A549 (cell line): ENCODE results near the gene ELOVL5. TPM values are rescaled to one million over a fixed set of nuclear protein-coding genes. Genes with fewer than 3 reads are reported as not detected.

Experiments
- ATAC-seq, 2 experiments: fragments of 200-7000 bp in 1 of 2; fragments of >200 bp in 1 of 2; cut with Nextera tagmentation in 1 of 2; cut with Tn5 transposase in 1 of 2; 3 replicates each; pipeline versions ENCODE4 v1.8.0 to v1.9.1; 2018 to 2020; ENCODE audit warnings: mild to moderate bottlenecking in 1 of 2, moderate library complexity in 1 of 2
- CTCF ChIA-PET: fragments of 300-600 bp; sonication (Branson Sonifier 250); formaldehyde crosslinking; extraction: SDS; loops from one replicate; lab custom pipeline; 2021; ENCODE audit warnings: antibody characterized with exemption, inconsistent platforms; lab: Yijun Ruan, JAX
- POLR2A ChIA-PET: fragments of 350-600 bp; formaldehyde crosslinking; extraction: SDS; loops from one replicate; lab custom pipeline; 2021; ENCODE audit warnings: antibody characterized with exemption, inconsistent platforms; lab: Yijun Ruan, JAX
- DNase-seq, 2 experiments: peaks; one replicate each; pipeline versions ENCODE4 v3.0.0 to v3.0.0-alpha.2; 2011 to 2016; ENCODE audit warnings: low read depth in 1 of 2, low spot score in 1 of 2
- FAIRE-seq: peaks from 2 replicates; lab custom pipeline; 2011; peaks lifted over from hg19 to GRCh38; lab: Jason Lieb, UNC
- H3K27ac ChIP-seq, 2 experiments: fragments of >200 bp; sonication (Bioruptor Twin); formaldehyde crosslinking; 3 replicates each; pipeline ENCODE4 v1.5.1; 2016 to 2017
- H3K4me1 ChIP-seq: fragments of >200 bp; sonication (Bioruptor Twin); formaldehyde crosslinking; 3 replicates; pipeline ENCODE4 v1.6.1; 2016
- H3K4me2 ChIP-seq: fragments of >200 bp; sonication (Bioruptor Twin); formaldehyde crosslinking; 3 replicates; pipeline ENCODE4 v1.6.1; 2016
- H3K4me3 ChIP-seq: fragments of >200 bp; sonication (Bioruptor Twin); formaldehyde crosslinking; 3 replicates; pipeline ENCODE4 v1.5.1; 2016
- H3K9me3 ChIP-seq: fragments of >200 bp; sonication (Bioruptor Twin); formaldehyde crosslinking; 3 replicates; pipeline ENCODE4 v1.6.1; 2016
- BHLHE40 ChIP-seq: IDR thresholded peaks from 2 replicates; pipeline ENCODE4 v1.6.1; 2012; ENCODE audit warnings: low read depth, low read length, inconsistent platforms
- CBX2 ChIP-seq: fragments of 200-600 bp; sonication (generic); IDR thresholded peaks from 2 replicates; pipeline ENCODE4 v1.6.1; 2016; ENCODE audit warnings: low read depth, mild to moderate bottlenecking, borderline replicate concordance
- CBX8 ChIP-seq: fragments of 200-600 bp; sonication (generic); IDR thresholded peaks from 2 replicates; pipeline ENCODE4 v1.6.1; 2016
- CEBPB ChIP-seq, 2 experiments: fragments of >200 bp in 1 of 2; sonication (Bioruptor Twin) in 1 of 2; formaldehyde crosslinking in 1 of 2; IDR thresholded peaks; 2 replicates each; pipeline ENCODE4 v1.6.1; 2012 to 2016
- CHD2 ChIP-seq: fragments of 150-350 bp; IDR thresholded peaks from 2 replicates; pipeline ENCODE4 v1.6.1; 2014; ENCODE audit warnings: low read length; ENCODE audit not compliant: partially characterized antibody
- CHD4 ChIP-seq: fragments of 200-600 bp; sonication (generic); IDR thresholded peaks from 2 replicates; pipeline ENCODE4 v1.6.1; 2016; ENCODE audit warnings: antibody characterized with exemption, mild to moderate bottlenecking, borderline replicate concordance
- EHMT2 ChIP-seq: fragments of 200-600 bp; sonication (generic); IDR thresholded peaks from 2 replicates; pipeline ENCODE4 v1.6.1; 2016; ENCODE audit warnings: antibody characterized with exemption, low read depth, mild to moderate bottlenecking, moderate library complexity
- HOXB13 ChIP-seq: fragments of 250-450 bp; sonication (Bioruptor Pico); IDR thresholded peaks from 2 replicates; pipeline ENCODE4 v1.5.0; 2020; ENCODE audit warnings: low read depth, mild to moderate bottlenecking, moderate library complexity
- JUN ChIP-seq, 2 experiments: fragments of >200 bp; sonication (Bioruptor Twin); formaldehyde crosslinking; IDR thresholded peaks; 2 replicates in 1 of 2; 3 replicates in 1 of 2; pipeline ENCODE4 v1.6.1; 2016 to 2017
- JUNB ChIP-seq: fragments of >200 bp; sonication (Bioruptor Twin); formaldehyde crosslinking; IDR thresholded peaks from 2 replicates; pipeline ENCODE4 v1.6.1; 2016
- KDM1A ChIP-seq: fragments of 200-600 bp; sonication (generic); IDR thresholded peaks from 2 replicates; pipeline ENCODE4 v1.6.1; 2016; ENCODE audit warnings: low read depth, mild to moderate bottlenecking
- KDM5A ChIP-seq: fragments of 200-600 bp; sonication (generic); IDR thresholded peaks from 2 replicates; pipeline ENCODE4 v1.6.1; 2016; ENCODE audit warnings: antibody characterized with exemption, mild to moderate bottlenecking
- MAFK ChIP-seq: fragments of 450-650 bp; IDR thresholded peaks from 2 replicates; pipeline ENCODE4 v1.6.1; 2014; ENCODE audit not compliant: partially characterized antibody
- MAZ ChIP-seq: fragments of 150-350 bp; IDR thresholded peaks from 2 replicates; pipeline ENCODE4 v1.6.1; 2014; ENCODE audit warnings: antibody characterized with exemption, low read depth, low read length, borderline replicate concordance
- MYC ChIP-seq: IDR thresholded peaks from 2 replicates; pipeline ENCODE4 v1.6.1; 2012; ENCODE audit warnings: mild to moderate bottlenecking, inconsistent platforms, low read length, improper control_type of control experiment, borderline replicate concordance
- NFE2L2 ChIP-seq: fragments of 150-350 bp; conservative IDR thresholded peaks from 2 replicates; pipeline ENCODE4 v1.6.1; 2014; ENCODE audit warnings: low read length
- NPAS2 ChIP-seq: fragments of 250-450 bp; sonication (Bioruptor Pico); IDR thresholded peaks from 2 replicates; pipeline ENCODE4 v1.8.0; 2022; ENCODE audit warnings: mild to moderate bottlenecking, moderate library complexity, borderline replicate concordance
- POLR2AphosphoS2 ChIP-seq: conservative IDR thresholded peaks from 2 replicates; pipeline ENCODE4 v1.6.1; 2012; ENCODE audit warnings: low read length, improper control_type of control experiment, inconsistent platforms
- RARB ChIP-seq: fragments of 250-450 bp; sonication (Bioruptor Pico); IDR thresholded peaks from 2 replicates; pipeline ENCODE4 v1.8.0; 2021; ENCODE audit warnings: mild to moderate bottlenecking, moderate library complexity
- RCOR1 ChIP-seq: fragments of 150-350 bp; IDR thresholded peaks from 2 replicates; pipeline ENCODE4 v1.6.1; 2014; ENCODE audit warnings: antibody characterized with exemption, low read length, low read depth
- SMC3 ChIP-seq: fragments of >200 bp; sonication (Bioruptor Twin); formaldehyde crosslinking; IDR thresholded peaks from 3 replicates; pipeline ENCODE4 v1.6.1; 2018; ENCODE audit warnings: inconsistent platforms
- SREBF2 ChIP-seq: fragments of 450-650 bp; IDR thresholded peaks from 2 replicates; pipeline ENCODE4 v1.6.1; 2014; ENCODE audit warnings: mild to moderate bottlenecking, moderate library complexity
- TP53 ChIP-seq: fragments of 250-450 bp; sonication (Bioruptor Pico); IDR thresholded peaks from 2 replicates; pipeline ENCODE4 v1.5.0; 2021; ENCODE audit warnings: mild to moderate bottlenecking, moderate library complexity
- ZFP36 ChIP-seq: fragments of 450-650 bp; IDR thresholded peaks from 2 replicates; pipeline ENCODE4 v1.6.1; 2014; ENCODE audit warnings: borderline replicate concordance; ENCODE audit not compliant: partially characterized antibody
- ZSCAN20 ChIP-seq: fragments of 250-450 bp; sonication (Bioruptor Pico); IDR thresholded peaks from 2 replicates; pipeline ENCODE4 v1.8.0; 2022; ENCODE audit warnings: mild to moderate bottlenecking, moderate library complexity
- WGBS: methylation state at CpG from one replicate; pipeline ENCODE4 v1.1.6; 2017; ENCODE audit errors: missing lambda C conversion rate; 5-methylcytosine and 5-hydroxymethylcytosine counted together
- polyA plus RNA-seq, 4 experiments: library from polyadenylated mRNA; depleted of rRNA in 3 of 4; stranded (reverse); fragments of >200 nt; fragmentation: RNase III in 1 of 4; extraction: RNeasy Plus Mini Kit Qiagen cat#74134 plus additional on column Dnase treatment in 1 of 4; gene quantifications; 2 replicates in 3 of 4; 3 replicates in 1 of 4; pipeline ENCODE4 v1.2.3, GENCODE V29; 2011 to 2017
- TF ChIP-seq, protein P1 (sequence below): IDR thresholded peaks from 2 replicates; pipeline ENCODE4 v1.6.1; 2012
- TF ChIP-seq, protein P2 (sequence below): fragments of 250-450 bp; sonication (Bioruptor Pico); IDR thresholded peaks from 2 replicates; pipeline ENCODE4 v1.5.0; 2021; ENCODE audit warnings: mild to moderate bottlenecking, moderate library complexity, borderline replicate concordance
- TF ChIP-seq, protein P3 (sequence below): IDR thresholded peaks from 2 replicates; pipeline ENCODE4 v1.6.1; 2012; ENCODE audit warnings: low read depth, borderline replicate concordance
- TF ChIP-seq, protein P4 (sequence below): fragments of 250-450 bp; sonication (Bioruptor Pico); IDR thresholded peaks from 2 replicates; pipeline ENCODE4 v1.5.0; 2020; ENCODE audit warnings: low read depth, mild to moderate bottlenecking, moderate library complexity

The ELOVL5 gene
- polyA plus RNA-seq, 2 of the 4 experiments (the other 2 are of a cell fraction), result 90.9 to 95.4 TPM

DNA sequence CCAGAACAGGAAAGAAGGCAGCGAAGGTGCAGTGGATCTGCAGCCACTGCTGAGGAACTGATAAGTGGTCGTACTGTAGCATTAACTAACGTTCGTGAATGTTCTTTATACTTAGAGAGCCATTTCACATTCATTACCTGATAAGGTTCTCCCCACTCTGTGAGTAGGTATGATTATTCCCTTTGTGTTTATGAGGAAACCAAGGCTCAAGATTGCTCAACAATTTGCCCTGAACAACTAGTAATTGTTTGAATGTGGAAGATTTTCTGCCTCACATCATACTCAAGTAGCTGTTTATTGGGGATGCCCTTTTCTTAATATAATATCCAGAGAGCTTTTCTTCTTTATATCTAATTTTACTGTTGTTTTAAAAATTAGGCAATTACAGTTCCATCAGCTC is 24.9 kb upstream of the ELOVL5 start:
- H3K4me1 ChIP-seq, result peaks cover 7% of the 10 kb centered on the region; the same call in 1 of the 3 replicates
- ChIA-PET CTCF (no interaction called here), POLR2A (no interaction called here)
- FAIRE-seq (no peak), DNase-seq (no peak), ATAC-seq (no peak)
- TF ChIP-seq MAFK (no peak), ZSCAN20 (CRISPR knock-in tag) (no peak)
- H3K4me2 ChIP-seq, result no peak overlapping the region
- no peak overlapping the region for H3K4me3 ChIP-seq
- WGBS, result 78% methylated on average over 4 of the region's 4 CpGs
- H3K9me3 ChIP-seq, result no peaks in the 10 kb centered on the region
- H3K27ac ChIP-seq, result no peak overlapping the region

DNA sequence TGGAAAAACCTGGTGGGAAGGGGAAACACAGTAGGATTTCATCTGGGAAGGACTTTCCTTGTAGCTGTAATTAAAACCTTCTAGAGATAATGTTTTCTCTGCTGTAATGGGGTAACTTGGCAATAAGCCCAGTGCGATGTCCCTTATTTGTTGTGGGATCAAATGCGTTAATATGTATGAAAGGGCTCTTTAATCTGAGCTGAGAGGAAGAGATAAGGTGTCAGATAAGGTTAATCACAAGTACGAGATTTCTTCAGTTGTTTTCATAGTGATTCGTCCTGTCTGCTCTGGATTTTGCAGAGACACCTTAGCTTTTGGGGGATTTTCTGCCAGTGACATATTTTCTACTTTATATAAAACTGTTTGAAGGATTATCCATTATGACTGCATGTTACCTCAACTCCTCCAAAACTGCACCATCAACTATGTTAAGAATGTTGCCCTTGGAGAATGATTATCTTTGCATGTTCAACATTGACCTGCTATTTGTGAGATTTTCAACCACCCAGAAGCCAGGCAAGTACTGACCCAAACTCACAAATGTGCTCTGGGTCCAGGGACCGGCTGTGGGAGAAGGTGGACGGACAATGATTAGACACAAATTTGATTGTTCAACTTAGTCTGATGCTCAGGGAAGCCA is 21.2 kb upstream of the ELOVL5 start:
- Histone ChIP-seq H3K4me3 (no peak overlapping the region), H3K4me1 (peaks cover 7% of the 10 kb centered on the region; the same call in 1 of the 3 replicates), H3K27ac (peak overlapping the region in 1 of 2 experiments; percentile 42; a peak in 1 of 6 replicates), H3K4me2 (peak overlapping the region; percentile 46), H3K9me3 (no peaks in the 10 kb centered on the region)
- ATAC-seq (no peak), DNase-seq (no peak), FAIRE-seq (no peak)
- ChIA-PET CTCF (no interaction called here), POLR2A (interaction anchor here (1.1 kb wide), 1 partner anchor 10 kb away, joined by 3 read pairs; no protein-coding TSS in a partner anchor)
- no peak for TF ChIP-seq CHD2
- TF ChIP-seq, protein P1, sequence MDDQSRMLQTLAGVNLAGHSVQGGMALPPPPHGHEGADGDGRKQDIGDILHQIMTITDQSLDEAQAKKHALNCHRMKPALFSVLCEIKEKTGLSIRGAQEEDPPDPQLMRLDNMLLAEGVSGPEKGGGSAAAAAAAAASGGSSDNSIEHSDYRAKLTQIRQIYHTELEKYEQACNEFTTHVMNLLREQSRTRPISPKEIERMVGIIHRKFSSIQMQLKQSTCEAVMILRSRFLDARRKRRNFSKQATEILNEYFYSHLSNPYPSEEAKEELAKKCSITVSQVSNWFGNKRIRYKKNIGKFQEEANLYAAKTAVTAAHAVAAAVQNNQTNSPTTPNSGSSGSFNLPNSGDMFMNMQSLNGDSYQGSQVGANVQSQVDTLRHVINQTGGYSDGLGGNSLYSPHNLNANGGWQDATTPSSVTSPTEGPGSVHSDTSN, result no peak
- TF ChIP-seq ZFP36, result no peak
- TF ChIP-seq, protein P2, sequence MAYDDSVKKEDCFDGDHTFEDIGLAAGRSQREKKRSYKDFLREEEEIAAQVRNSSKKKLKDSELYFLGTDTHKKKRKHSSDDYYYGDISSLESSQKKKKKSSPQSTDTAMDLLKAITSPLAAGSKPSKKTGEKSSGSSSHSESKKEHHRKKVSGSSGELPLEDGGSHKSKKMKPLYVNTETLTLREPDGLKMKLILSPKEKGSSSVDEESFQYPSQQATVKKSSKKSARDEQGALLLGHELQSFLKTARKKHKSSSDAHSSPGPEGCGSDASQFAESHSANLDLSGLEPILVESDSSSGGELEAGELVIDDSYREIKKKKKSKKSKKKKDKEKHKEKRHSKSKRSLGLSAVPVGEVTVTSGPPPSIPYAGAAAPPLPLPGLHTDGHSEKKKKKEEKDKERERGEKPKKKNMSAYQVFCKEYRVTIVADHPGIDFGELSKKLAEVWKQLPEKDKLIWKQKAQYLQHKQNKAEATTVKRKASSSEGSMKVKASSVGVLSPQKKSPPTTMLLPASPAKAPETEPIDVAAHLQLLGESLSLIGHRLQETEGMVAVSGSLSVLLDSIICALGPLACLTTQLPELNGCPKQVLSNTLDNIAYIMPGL (CRISPR knock-in tag), result no peak
- TF ChIP-seq JUNB, result no peak
- no peak for TF ChIP-seq RARB (CRISPR knock-in tag)
- no peak for TF ChIP-seq POLR2AphosphoS2
- no peak for TF ChIP-seq SMC3
- no peak for TF ChIP-seq BHLHE40
- TF ChIP-seq EHMT2, result no peak
- TF ChIP-seq KDM1A, result no peak
- no peak for TF ChIP-seq MYC
- TF ChIP-seq HOXB13, result no peak
- no peak for TF ChIP-seq CHD4
- WGBS, result 37% methylated on average over 6 of the region's 6 CpGs

DNA sequence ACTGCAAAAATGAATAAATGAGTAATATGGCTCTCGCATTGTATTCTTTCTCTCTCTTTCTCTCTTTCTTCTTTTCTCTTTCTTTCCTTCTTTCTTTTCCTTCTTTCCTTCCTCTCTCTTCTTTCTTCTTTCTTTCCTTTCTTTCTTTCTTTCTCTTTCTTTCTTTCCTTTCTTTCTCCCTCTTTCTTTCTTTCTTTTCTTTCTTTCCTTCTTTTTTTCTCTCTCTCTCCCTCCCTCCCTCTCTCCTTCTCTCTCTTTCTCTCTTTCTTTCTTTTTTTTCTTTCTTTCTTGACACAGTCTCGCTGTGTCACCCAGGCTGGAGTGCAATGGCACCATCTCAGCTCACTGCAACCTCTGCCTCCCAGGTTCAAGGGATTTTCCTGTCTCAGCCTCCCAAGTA is 20.3 kb upstream of the ELOVL5 start:
- Histone ChIP-seq H3K4me2 (no peak overlapping the region), H3K27ac (no peak overlapping the region), H3K9me3 (no peaks in the 10 kb centered on the region), H3K4me1 (peaks cover 7% of the 10 kb centered on the region; the same call in 1 of the 3 replicates), H3K4me3 (no peak overlapping the region)
- no peak for ATAC-seq
- no peak for DNase-seq
- FAIRE-seq, result no peak
- WGBS, result 79% methylated on average over 2 of the region's 2 CpGs
- POLR2A ChIA-PET, result interaction anchor here (1.1 kb wide), 1 partner anchor 9 kb away, joined by 3 read pairs; no protein-coding TSS in a partner anchor
- CTCF ChIA-PET, result no interaction called here
- TF ChIP-seq RCOR1, result no peak
- TF ChIP-seq TP53, result no peak
- no peak for TF ChIP-seq HOXB13
- TF ChIP-seq CBX8, result no peak
- TF ChIP-seq, protein P3, sequence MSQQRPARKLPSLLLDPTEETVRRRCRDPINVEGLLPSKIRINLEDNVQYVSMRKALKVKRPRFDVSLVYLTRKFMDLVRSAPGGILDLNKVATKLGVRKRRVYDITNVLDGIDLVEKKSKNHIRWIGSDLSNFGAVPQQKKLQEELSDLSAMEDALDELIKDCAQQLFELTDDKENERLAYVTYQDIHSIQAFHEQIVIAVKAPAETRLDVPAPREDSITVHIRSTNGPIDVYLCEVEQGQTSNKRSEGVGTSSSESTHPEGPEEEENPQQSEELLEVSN, result no peak
- TF ChIP-seq KDM5A, result no peak
- no peak for TF ChIP-seq SREBF2
- TF ChIP-seq CEBPB (IDR thresholded peaks at IDR 0.05), result no peak
- no peak for TF ChIP-seq NPAS2 (CRISPR knock-in tag)
- TF ChIP-seq JUN (IDR thresholded peaks at IDR 0.05), result no peak
- TF ChIP-seq ZSCAN20 (CRISPR knock-in tag), result no peak
- TF ChIP-seq, protein P4, sequence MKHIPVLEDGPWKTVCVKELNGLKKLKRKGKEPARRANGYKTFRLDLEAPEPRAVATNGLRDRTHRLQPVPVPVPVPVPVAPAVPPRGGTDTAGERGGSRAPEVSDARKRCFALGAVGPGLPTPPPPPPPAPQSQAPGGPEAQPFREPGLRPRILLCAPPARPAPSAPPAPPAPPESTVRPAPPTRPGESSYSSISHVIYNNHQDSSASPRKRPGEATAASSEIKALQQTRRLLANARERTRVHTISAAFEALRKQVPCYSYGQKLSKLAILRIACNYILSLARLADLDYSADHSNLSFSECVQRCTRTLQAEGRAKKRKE (CRISPR knock-in tag), result no peak
- TF ChIP-seq ZFP36, result no peak
- TF ChIP-seq NFE2L2, result no peak
- no peak for TF ChIP-seq CBX2
- TF ChIP-seq MAZ, result no peak
- TF ChIP-seq POLR2AphosphoS2, result no peak
